KOPT-K1 (cell line): Measurements from ENCODE around the gene FAM3D.

Source experiments
- H3K27ac ChIP-seq: fragments of 200-600 bp; sonication (generic); 2 replicates; pipeline ENCODE4 v1.5.1; 2016; ENCODE audit warnings: antibody characterized with exemption, mild to moderate bottlenecking, low read depth, low read length; ENCODE audit not compliant: poor library complexity, severe bottlenecking
- H3K36me3 ChIP-seq: fragments of 200-600 bp; sonication (generic); 2 replicates; pipeline ENCODE4 v1.5.1; 2017; ENCODE audit warnings: antibody characterized with exemption, mild to moderate bottlenecking, low read length, moderate library complexity; ENCODE audit not compliant: insufficient read depth
- H3K9me3 ChIP-seq: fragments of 200-600 bp; sonication (generic); 2 replicates; pipeline ENCODE4 v1.5.1; 2017; ENCODE audit warnings: antibody characterized with exemption, low read length, mild to moderate bottlenecking; ENCODE audit not compliant: insufficient read depth, poor library complexity, severe bottlenecking

The FAM3D gene

GRCh38 chr3:58654466-58654865 is 12.1 kb downstream of the FAM3D start:
- H3K27ac ChIP-seq = no peak overlapping the region
- no peaks in the 10 kb centered on the region for H3K9me3 ChIP-seq
- H3K36me3 ChIP-seq = no peaks in the 10 kb centered on the region

- Histone ChIP-seq H3K36me3 (no peaks in the 10 kb centered on the region), H3K27ac (no peak overlapping the region), H3K9me3 (no peaks in the 10 kb centered on the region)
Measured at GRCh38 chr3:58652624-58653023, 13.9 kb downstream of the FAM3D start.

GRCh38 chr3:58651276-58651675 is 15.3 kb downstream of the FAM3D start:
- H3K36me3 ChIP-seq = no peaks in the 10 kb centered on the region
- no peaks in the 10 kb centered on the region for H3K9me3 ChIP-seq
- H3K27ac ChIP-seq = no peak overlapping the region

- H3K36me3 ChIP-seq = no peaks in the 10 kb centered on the region
- no peak overlapping the region for H3K27ac ChIP-seq
- peaks cover 9% of the 10 kb centered on the region for H3K9me3 ChIP-seq
Measured at GRCh38 chr3:58647381-58648141, 19.0 kb downstream of the FAM3D start.

- Histone ChIP-seq H3K9me3 (peaks cover 9% of the 10 kb centered on the region), H3K36me3 (no peaks in the 10 kb centered on the region), H3K27ac (no peak overlapping the region)
Measured at GRCh38 chr3:58646503-58646902, 20.1 kb downstream of the FAM3D start.

GRCh38 chr3:58645726-58646125 is 20.8 kb downstream of the FAM3D start:
- Histone ChIP-seq H3K36me3 (no peaks in the 10 kb centered on the region), H3K27ac (no peak overlapping the region), H3K9me3 (peaks cover 9% of the 10 kb centered on the region)

- H3K9me3 ChIP-seq = peaks cover 9% of the 10 kb centered on the region
- no peak overlapping the region for H3K27ac ChIP-seq
- H3K36me3 ChIP-seq = no peaks in the 10 kb centered on the region
Measured at GRCh38 chr3:58642846-58643245, 23.7 kb downstream of the FAM3D start.

GRCh38 chr3:58640700-58641372 is 25.7 kb downstream of the FAM3D start:
- Histone ChIP-seq H3K36me3 (no peaks in the 10 kb centered on the region), H3K9me3 (peaks cover 9% of the 10 kb centered on the region), H3K27ac (no peak overlapping the region)

- Histone ChIP-seq H3K36me3 (no peaks in the 10 kb centered on the region), H3K27ac (no peak overlapping the region), H3K9me3 (peaks cover 9% of the 10 kb centered on the region)
Measured at GRCh38 chr3:58639842-58640241, 26.7 kb downstream of the FAM3D start.

GRCh38 chr3:58639001-58639400 is 27.6 kb downstream of the FAM3D start:
- Histone ChIP-seq H3K9me3 (peaks cover 4% of the 10 kb centered on the region), H3K27ac (no peak overlapping the region), H3K36me3 (no peaks in the 10 kb centered on the region)

- Histone ChIP-seq H3K27ac (no peak overlapping the region), H3K36me3 (no peaks in the 10 kb centered on the region), H3K9me3 (no peaks in the 10 kb centered on the region)
Measured at GRCh38 chr3:58638591-58638990, 28.0 kb downstream of the FAM3D start.

GRCh38 chr3:58637509-58637908 is 29.1 kb downstream of the FAM3D start:
- Histone ChIP-seq H3K27ac (no peak overlapping the region), H3K36me3 (no peaks in the 10 kb centered on the region)

GRCh38 chr3:58635371-58636285 is 30.9 kb downstream of the FAM3D start:
- Histone ChIP-seq H3K27ac (no peak overlapping the region), H3K36me3 (no peaks in the 10 kb centered on the region), H3K9me3 (no peaks in the 10 kb centered on the region)

More at GRCh38 chr3:58637509-58637908, 29.1 kb downstream of the FAM3D start:
- no peaks in the 10 kb centered on the region for H3K9me3 ChIP-seq

GRCh38 chr3:58633157-58633865 is 33.3 kb downstream of the FAM3D start:
- Histone ChIP-seq H3K36me3 (no peaks in the 10 kb centered on the region), H3K27ac (no peak overlapping the region), H3K9me3 (no peaks in the 10 kb centered on the region)
